SW480 (cell line): ENCODE data around the gene MTCH1.

Source experiments
- DNase-seq: peaks from one replicate; pipeline ENCODE4 v3.0.0-alpha.2; 2016; ENCODE audit warnings: low spot score

Gene MTCH1

GRCh38 chr6:36985808-36986703 lies at the start of gene MTCH1:
Gene MTCH1 (minus strand): TSS chr6:36986196. CDS start chr6:36986173, 23 bp downstream.
- peak; percentile 73 for DNase-seq

- no peak for DNase-seq
Measured at GRCh38 chr6:37033819-37034795, 48.1 kb upstream of the MTCH1 start.

- no peak for DNase-seq
Measured at GRCh38 chr6:37033255-37033654, 47.3 kb upstream of the MTCH1 start.

GRCh38 chr6:37032239-37032638 lies 46.2 kb upstream of the MTCH1 start:
- DNase-seq, result no peak

GRCh38 chr6:37030599-37030998 lies 44.6 kb upstream of the MTCH1 start:
- DNase-seq, result no peak

- peak; percentile 89 for DNase-seq
Measured at GRCh38 chr6:37029249-37029971, 43.4 kb upstream of the MTCH1 start.

GRCh38 chr6:37027811-37028469 lies 41.9 kb upstream of the MTCH1 start:
- no peak for DNase-seq

- DNase-seq, result no peak
Measured at GRCh38 chr6:37027036-37027720, 41.2 kb upstream of the MTCH1 start.

- no peak for DNase-seq
Measured at GRCh38 chr6:37025621-37026466, 39.8 kb upstream of the MTCH1 start.

- peak; percentile 79 for DNase-seq
Measured at GRCh38 chr6:37024656-37025337, 38.8 kb upstream of the MTCH1 start.

GRCh38 chr6:37022135-37022863 lies 36.3 kb upstream of the MTCH1 start:
- no peak for DNase-seq

GRCh38 chr6:37021356-37022129 lies 35.5 kb upstream of the MTCH1 start:
- DNase-seq, result peak; percentile 20

GRCh38 chr6:37020812-37021211 lies 34.8 kb upstream of the MTCH1 start:
- no peak for DNase-seq

- DNase-seq, result no peak
Measured at GRCh38 chr6:37020381-37020780, 34.4 kb upstream of the MTCH1 start.

- no peak for DNase-seq
Measured at GRCh38 chr6:37019065-37019450, 33.1 kb upstream of the MTCH1 start.

- DNase-seq, result peak; percentile 90
Measured at GRCh38 chr6:37018198-37019064, 32.4 kb upstream of the MTCH1 start.
